Measurements from ENCODE around the gene ELMO1. TPM values are rescaled to one million over a fixed set of nuclear protein-coding genes. Genes with fewer than 3 reads are reported as not detected.

The ELMO1 gene
- polyA plus RNA-seq, 1 donor (not counting 4 experiments of a cell fraction or from before 2014, with no cell fraction given), result not detected

DNA sequence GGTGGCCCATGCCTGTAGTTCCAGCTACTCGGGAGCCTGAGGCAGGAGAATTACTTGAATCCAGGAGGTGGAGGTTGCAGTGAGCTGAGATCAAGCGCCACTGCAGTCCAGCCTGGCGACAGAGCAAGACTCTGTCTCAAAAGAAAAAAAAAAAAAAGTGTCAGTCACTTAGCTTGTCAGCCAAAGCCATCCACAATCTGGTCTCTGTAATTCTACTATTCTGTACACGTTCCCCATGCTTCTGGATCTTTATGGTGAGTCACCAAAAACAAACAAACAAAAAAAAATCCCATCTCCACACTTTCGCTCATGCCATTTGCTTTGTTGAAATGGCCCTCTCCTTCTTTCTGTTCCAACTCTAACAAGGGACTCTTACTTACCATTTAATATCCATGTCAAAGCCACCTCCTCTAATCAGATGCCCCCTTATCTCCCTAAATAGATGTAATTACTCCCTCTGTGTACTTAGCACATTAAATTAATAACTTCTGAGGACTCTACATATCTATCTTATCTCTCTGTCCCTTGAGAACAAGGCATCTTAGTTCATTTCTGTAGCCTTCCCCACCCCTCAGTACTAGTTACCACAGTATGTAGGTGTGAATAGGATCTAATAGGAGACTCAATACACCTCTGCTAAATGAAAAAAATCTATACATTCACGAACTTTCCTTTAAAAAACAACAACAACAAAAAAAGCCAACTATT lies 128.4 kb downstream of the ELMO1 start:
- no peaks in the 10 kb centered on the region for H3K4me1 ChIP-seq (ENCODE audit: control insufficient read depth, extremely low read depth, insufficient read depth, low read length)
- no peak for DNase-seq (ENCODE audit: low read depth, low spot score)
- no peak overlapping the region for H3K4me2 ChIP-seq (ENCODE audit: control insufficient read depth, extremely low read depth, insufficient read depth, low read depth, low read length)
- dilution Hi-C loops (cut with MboI; ENCODE audit: extremely low pct_ligation_motif_present, low sequenced_read_pairs), result no loop called here
- no peaks in the 10 kb centered on the region for H4K20me1 ChIP-seq (ENCODE audit: control insufficient read depth, extremely low read depth, insufficient read depth, low read length)
- FAIRE-seq, result no peak
- H3K79me2 ChIP-seq (ENCODE audit: control insufficient read depth, insufficient read depth, low read length), result no peaks in the 10 kb centered on the region
- H3K36me3 ChIP-seq (ENCODE audit: control insufficient read depth in 2 of 2, extremely low read depth in 1 of 2, insufficient read depth in 2 of 2, low read length in 2 of 2), result no peaks in the 10 kb centered on the region
- no peak overlapping the region for H3K27ac ChIP-seq (ENCODE audit: control insufficient read depth, insufficient read depth, low read length)
- no peak overlapping the region for H3K4me3 ChIP-seq (ENCODE audit: control insufficient read depth in 2 of 3, extremely low read depth in 1 of 3, insufficient read depth in 2 of 3, low read depth in 1 of 3, low read length in 3 of 3)
- H3K9me1 ChIP-seq (ENCODE audit: control insufficient read depth, extremely low read depth, insufficient read depth, low read length), result no peaks in the 10 kb centered on the region
- H3K27me3 ChIP-seq (ENCODE audit: control insufficient read depth, extremely low read depth, insufficient read depth, low read length), result no peaks in the 10 kb centered on the region
- TF ChIP-seq, protein P1, sequence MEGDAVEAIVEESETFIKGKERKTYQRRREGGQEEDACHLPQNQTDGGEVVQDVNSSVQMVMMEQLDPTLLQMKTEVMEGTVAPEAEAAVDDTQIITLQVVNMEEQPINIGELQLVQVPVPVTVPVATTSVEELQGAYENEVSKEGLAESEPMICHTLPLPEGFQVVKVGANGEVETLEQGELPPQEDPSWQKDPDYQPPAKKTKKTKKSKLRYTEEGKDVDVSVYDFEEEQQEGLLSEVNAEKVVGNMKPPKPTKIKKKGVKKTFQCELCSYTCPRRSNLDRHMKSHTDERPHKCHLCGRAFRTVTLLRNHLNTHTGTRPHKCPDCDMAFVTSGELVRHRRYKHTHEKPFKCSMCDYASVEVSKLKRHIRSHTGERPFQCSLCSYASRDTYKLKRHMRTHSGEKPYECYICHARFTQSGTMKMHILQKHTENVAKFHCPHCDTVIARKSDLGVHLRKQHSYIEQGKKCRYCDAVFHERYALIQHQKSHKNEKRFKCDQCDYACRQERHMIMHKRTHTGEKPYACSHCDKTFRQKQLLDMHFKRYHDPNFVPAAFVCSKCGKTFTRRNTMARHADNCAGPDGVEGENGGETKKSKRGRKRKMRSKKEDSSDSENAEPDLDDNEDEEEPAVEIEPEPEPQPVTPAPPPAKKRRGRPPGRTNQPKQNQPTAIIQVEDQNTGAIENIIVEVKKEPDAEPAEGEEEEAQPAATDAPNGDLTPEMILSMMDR (optimal IDR thresholded peaks at IDR 0.05 in 1 of 3, IDR thresholded peaks at IDR 0.05 in 1 of 3, conservative IDR thresholded peaks at IDR 0.05 in 1 of 3; ENCODE audit: extremely low read depth in 1 of 3, insufficient read depth in 2 of 3, low read length in 3 of 3), result no peak
- no peak for TF ChIP-seq EZH2 (IDR thresholded peaks at IDR 0.05; ENCODE audit: low read length)
- H3K9me3 ChIP-seq (ENCODE audit: control insufficient read depth, low read depth, low read length), result no peaks in the 10 kb centered on the region
- no peak overlapping the region for H3K9ac ChIP-seq (ENCODE audit: control insufficient read depth, extremely low read depth, insufficient read depth, low read length)
- no peak overlapping the region for H2AFZ ChIP-seq (ENCODE audit: control insufficient read depth, low read length)

DNA sequence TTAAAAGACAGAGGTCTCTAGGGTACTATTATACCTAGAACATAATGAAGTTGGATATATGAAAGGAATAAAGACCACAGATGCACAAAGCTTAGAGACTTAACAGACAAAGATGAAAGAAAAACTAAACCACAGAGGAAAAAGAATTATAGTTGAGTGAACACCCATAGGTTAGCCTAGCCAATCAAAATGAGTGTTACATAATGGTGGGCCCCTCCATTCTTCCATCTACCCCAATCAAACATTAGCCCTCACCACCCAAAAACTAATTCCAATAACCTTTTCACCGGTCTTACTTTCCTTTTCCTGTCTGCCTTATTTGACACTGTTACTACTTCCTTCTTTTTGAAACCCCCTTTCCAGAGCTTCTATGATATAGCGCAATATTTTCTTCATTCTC lies 130.1 kb downstream of the ELMO1 start:
- Histone ChIP-seq H3K79me2 (ENCODE audit: control insufficient read depth, insufficient read depth, low read length) (no peaks in the 10 kb centered on the region), H2AFZ (ENCODE audit: control insufficient read depth, low read length) (no peak overlapping the region), H3K27ac (ENCODE audit: control insufficient read depth, insufficient read depth, low read length) (no peak overlapping the region), H4K20me1 (ENCODE audit: control insufficient read depth, extremely low read depth, insufficient read depth, low read length) (no peaks in the 10 kb centered on the region), H3K9me1 (ENCODE audit: control insufficient read depth, extremely low read depth, insufficient read depth, low read length) (no peaks in the 10 kb centered on the region), H3K9ac (ENCODE audit: control insufficient read depth, extremely low read depth, insufficient read depth, low read length) (no peak overlapping the region), H3K27me3 (ENCODE audit: control insufficient read depth, extremely low read depth, insufficient read depth, low read length) (no peaks in the 10 kb centered on the region), H3K4me3 (ENCODE audit: control insufficient read depth in 2 of 3, extremely low read depth in 1 of 3, insufficient read depth in 2 of 3, low read depth in 1 of 3, low read length in 3 of 3) (no peak overlapping the region), H3K4me2 (ENCODE audit: control insufficient read depth, extremely low read depth, insufficient read depth, low read depth, low read length) (no peak overlapping the region), H3K4me1 (ENCODE audit: control insufficient read depth, extremely low read depth, insufficient read depth, low read length) (no peaks in the 10 kb centered on the region), H3K9me3 (ENCODE audit: control insufficient read depth, low read depth, low read length) (no peaks in the 10 kb centered on the region), H3K36me3 (ENCODE audit: control insufficient read depth in 2 of 2, extremely low read depth in 1 of 2, insufficient read depth in 2 of 2, low read length in 2 of 2) (no peaks in the 10 kb centered on the region)
- dilution Hi-C loops (cut with MboI; ENCODE audit: extremely low pct_ligation_motif_present, low sequenced_read_pairs), result no loop called here
- FAIRE-seq, result no peak
- TF ChIP-seq, protein P1 (optimal IDR thresholded peaks at IDR 0.05 in 1 of 3, IDR thresholded peaks at IDR 0.05 in 1 of 3, conservative IDR thresholded peaks at IDR 0.05 in 1 of 3; ENCODE audit: extremely low read depth in 1 of 3, insufficient read depth in 2 of 3, low read length in 3 of 3), result no peak
- no peak for TF ChIP-seq EZH2 (IDR thresholded peaks at IDR 0.05; ENCODE audit: low read length)
- DNase-seq (ENCODE audit: low read depth, low spot score), result no peak

Measured in keratinocyte (primary cell).